CD4-positive, alpha-beta memory T cell (primary cell): ENCODE data around the gene NR5A2. TPM values are rescaled to one million over a fixed set of nuclear protein-coding genes. Genes with fewer than 3 reads are reported as not detected.

Experiments
- CTCF ChIA-PET: fragments of 350-600 bp; sonication (Branson Sonifier 250); formaldehyde crosslinking; loops from one replicate; lab custom pipeline; 2021; ENCODE audit warnings: inconsistent platforms; ENCODE audit not compliant: partially characterized antibody; lab: Charles Lee
- POLR2A ChIA-PET: fragments of 350-600 bp; sonication (Branson Sonifier 250); formaldehyde crosslinking; loops from one replicate; lab custom pipeline; 2021; ENCODE audit not compliant: partially characterized antibody; lab: Charles Lee
- DNase-seq, 5 donors: peaks; one replicate each; pipeline versions ENCODE4 v3.0.0 to v3.0.0-alpha.2; 2020 to 2022; ENCODE audit warnings: mixed read lengths in 1 of 5
- H3K27ac ChIP-seq: one replicate; pipeline ENCODE4 v1.7.0; 2013; ENCODE audit warnings: low read depth, low read length
- H3K27me3 ChIP-seq: 2 replicates; pipeline ENCODE4 v1.7.0; 2013; ENCODE audit warnings: mild to moderate bottlenecking, low read length, moderate library complexity; ENCODE audit not compliant: insufficient read depth
- H3K36me3 ChIP-seq: 2 replicates; pipeline ENCODE4 v1.7.0; 2013; ENCODE audit warnings: mild to moderate bottlenecking, low read length, moderate library complexity; ENCODE audit not compliant: insufficient read depth
- H3K4me1 ChIP-seq: 2 replicates; pipeline ENCODE4 v1.7.0; 2013; ENCODE audit warnings: mild to moderate bottlenecking, low read length, moderate library complexity; ENCODE audit not compliant: insufficient read depth
- H3K4me3 ChIP-seq, 2 donors: one replicate each; pipeline ENCODE4 v1.7.0; 2013; ENCODE audit warnings: low read length in 2 of 2, mild to moderate bottlenecking in 1 of 2
- H3K9me3 ChIP-seq, 2 donors: one replicate each; pipeline ENCODE4 v1.7.0; 2013; ENCODE audit warnings: low read length in 2 of 2, control low read depth in 1 of 2; ENCODE audit not compliant: control insufficient read depth in 1 of 2
- H3K27ac Mint-ChIP-seq, 7 donors: one replicate each; pipeline ENCODE4 v1.8.0; 2020 to 2021; ENCODE audit warnings: mixed read lengths in 7 of 7, mild to moderate bottlenecking in 6 of 7, inconsistent platforms in 3 of 7, moderate library complexity in 3 of 7
- H3K27me3 Mint-ChIP-seq, 2 donors: one replicate each; pipeline ENCODE4 v1.8.0; 2020 to 2021; ENCODE audit warnings: mixed read lengths in 2 of 2
- H3K36me3 Mint-ChIP-seq, 2 donors: one replicate each; pipeline ENCODE4 v1.8.0; 2020 to 2021; ENCODE audit warnings: mixed read lengths in 2 of 2, inconsistent platforms in 1 of 2, mild to moderate bottlenecking in 1 of 2
- H3K4me1 Mint-ChIP-seq, 4 donors: one replicate each; pipeline ENCODE4 v1.8.0; 2020 to 2021; ENCODE audit warnings: mixed read lengths in 4 of 4, mild to moderate bottlenecking in 1 of 4
- H3K4me3 Mint-ChIP-seq, 8 donors: one replicate each; pipeline ENCODE4 v1.8.0; 2020 to 2021; ENCODE audit warnings: mixed read lengths in 8 of 8, mild to moderate bottlenecking in 7 of 8, moderate library complexity in 6 of 8, inconsistent platforms in 3 of 8
- H3K9me3 Mint-ChIP-seq, 8 donors: one replicate each; pipeline ENCODE4 v1.8.0; 2020 to 2021; ENCODE audit warnings: mixed read lengths in 8 of 8, mild to moderate bottlenecking in 5 of 8, inconsistent platforms in 3 of 8, moderate library complexity in 1 of 8
- intact Hi-C: fragments of 100-400 bp; cut with micrococcal nuclease; formaldehyde crosslinking; loops from one replicate; pipeline ENCODE4 v1.15.1; 2023
- polyA plus RNA-seq, 2 donors: library from polyadenylated mRNA; unstranded; fragments of 300-500 nt; fragmentation: Illumina TruSeq; gene quantifications; one replicate each; pipeline ENCODE4 v1.2.3, GENCODE V29; 2021
- total RNA-seq, 2 experiments: library from RNA; stranded (reverse); gene quantifications; one replicate each; pipeline ENCODE4 v1.2.3, GENCODE V29; 2021

NR5A2 gene
- total and polyA plus RNA-seq, 4 experiments from 2014 or later: not detected

DNA sequence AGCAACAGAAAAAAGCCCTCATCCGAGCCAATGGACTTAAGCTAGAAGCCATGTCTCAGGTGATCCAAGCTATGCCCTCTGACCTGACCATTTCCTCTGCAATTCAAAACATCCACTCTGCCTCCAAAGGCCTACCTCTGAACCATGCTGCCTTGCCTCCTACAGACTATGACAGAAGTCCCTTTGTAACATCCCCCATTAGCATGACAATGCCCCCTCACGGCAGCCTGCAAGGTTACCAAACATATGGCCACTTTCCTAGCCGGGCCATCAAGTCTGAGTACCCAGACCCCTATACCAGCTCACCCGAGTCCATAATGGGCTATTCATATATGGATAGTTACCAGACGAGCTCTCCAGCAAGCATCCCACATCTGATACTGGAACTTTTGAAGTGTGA, 20.7 kb downstream of the NR5A2 start:
- Histone ChIP-seq H3K27ac (no peak overlapping the region), H3K27me3 (peaks cover 17% of the 10 kb centered on the region), H3K4me3 (no peak overlapping the region), H3K9me3 (no peaks in the 10 kb centered on the region), H3K36me3 (no peaks in the 10 kb centered on the region), H3K4me1 (peaks cover 4% of the 10 kb centered on the region)
- H3K4me1 Mint-ChIP-seq: peaks cover 0 to 6% (median 1%) of the 10 kb centered on the region in 4 donors
- H3K27me3 Mint-ChIP-seq: peaks cover 25 to 28% of the 10 kb centered on the region in 2 donors
- CTCF ChIA-PET: no interaction called here
- no peaks in the 10 kb centered on the region for H3K36me3 Mint-ChIP-seq
- no peak overlapping the region for H3K27ac Mint-ChIP-seq
- POLR2A ChIA-PET: no interaction called here
- peaks cover 0 to 3% (median 0%) of the 10 kb centered on the region in 8 donors for H3K9me3 Mint-ChIP-seq
- intact Hi-C loops: no loop called here
- DNase-seq: no peak
- no peak overlapping the region for H3K4me3 Mint-ChIP-seq

DNA sequence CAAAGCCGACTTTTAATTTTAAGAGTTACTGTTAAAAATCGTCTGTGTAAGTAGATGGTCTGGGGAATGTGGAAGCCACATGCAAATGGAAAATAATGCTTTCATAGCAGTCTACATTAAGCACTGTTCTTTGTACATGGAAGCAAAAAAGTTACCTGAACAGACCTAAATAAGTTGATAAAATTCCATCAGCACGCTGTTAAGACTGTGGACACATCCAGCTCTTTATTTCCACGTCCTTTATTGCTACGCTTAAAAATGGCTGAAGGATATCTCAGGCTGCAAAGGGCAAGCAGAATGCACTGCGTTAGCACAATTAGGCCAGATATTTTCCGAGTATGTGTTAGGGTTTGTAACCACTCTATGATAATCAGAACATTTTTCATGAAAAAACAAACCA, 22.3 kb downstream of the NR5A2 start:
- Histone ChIP-seq H3K4me1 (no peaks in the 10 kb centered on the region), H3K9me3 (no peaks in the 10 kb centered on the region), H3K27me3 (peaks cover 4% of the 10 kb centered on the region), H3K36me3 (no peaks in the 10 kb centered on the region), H3K4me3 (no peak overlapping the region), H3K27ac (no peak overlapping the region)
- intact Hi-C loops: no loop called here
- H3K36me3 Mint-ChIP-seq: no peaks in the 10 kb centered on the region
- CTCF ChIA-PET: no interaction called here
- POLR2A ChIA-PET: no interaction called here
- no peaks in the 10 kb centered on the region for H3K4me1 Mint-ChIP-seq
- DNase-seq: no peak
- H3K9me3 Mint-ChIP-seq: no peaks in the 10 kb centered on the region
- H3K4me3 Mint-ChIP-seq: no peak overlapping the region
- no peak overlapping the region for H3K27ac Mint-ChIP-seq
- peaks cover 19 to 22% of the 10 kb centered on the region in 2 donors for H3K27me3 Mint-ChIP-seq

DNA sequence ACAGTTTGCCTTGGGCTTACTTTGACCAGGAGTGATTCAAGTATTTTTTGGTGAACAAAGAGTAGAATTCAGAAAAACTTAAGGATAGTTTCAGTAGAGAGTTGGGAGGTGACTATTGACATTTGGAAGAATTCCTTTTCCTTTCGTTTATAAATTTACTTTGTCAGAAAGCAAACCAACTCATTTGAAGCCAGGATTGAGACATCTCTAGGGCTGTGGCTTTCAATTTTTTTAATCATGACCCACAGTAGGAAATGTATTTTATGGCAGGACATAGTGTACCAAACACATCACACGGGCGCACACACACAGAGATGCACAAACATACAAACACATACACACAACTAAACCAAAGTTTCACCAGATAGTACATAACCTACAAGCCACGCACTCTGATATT, 24.1 kb downstream of the NR5A2 start:
- no peak overlapping the region for H3K4me3 ChIP-seq
- Mint-ChIP-seq H3K4me1 (no peaks in the 10 kb centered on the region), H3K9me3 (no peaks in the 10 kb centered on the region), H3K27me3 (peaks cover 11 to 16% of the 10 kb centered on the region in 2 donors), H3K27ac (no peak overlapping the region), H3K4me3 (no peak overlapping the region), H3K36me3 (no peaks in the 10 kb centered on the region)
- intact Hi-C loops: no loop called here
- no peaks in the 10 kb centered on the region for H3K4me1 ChIP-seq
- no peak for DNase-seq
- ChIA-PET POLR2A (no interaction called here), CTCF (no interaction called here)
- H3K36me3 ChIP-seq: no peaks in the 10 kb centered on the region
- no peaks in the 10 kb centered on the region for H3K27me3 ChIP-seq
- no peaks in the 10 kb centered on the region for H3K9me3 ChIP-seq
- no peak overlapping the region for H3K27ac ChIP-seq

GRCh38 chr1:200053091-200053490, 25.6 kb downstream of the NR5A2 start:
- no peak for DNase-seq
- ChIA-PET POLR2A (no interaction called here), CTCF (interaction anchor here (1.2 kb wide), 2 partner anchors 25 to 252 kb away, joined by 3 read pairs; no protein-coding TSS in a partner anchor)
- H3K4me1 Mint-ChIP-seq: no peaks in the 10 kb centered on the region
- H3K9me3 Mint-ChIP-seq: peaks cover 0 to 2% (median 0%) of the 10 kb centered on the region in 8 donors
- no peak overlapping the region for H3K4me3 Mint-ChIP-seq
- Histone ChIP-seq H3K4me3 (no peak overlapping the region), H3K27me3 (no peaks in the 10 kb centered on the region), H3K27ac (no peak overlapping the region), H3K9me3 (no peaks in the 10 kb centered on the region), H3K36me3 (no peaks in the 10 kb centered on the region), H3K4me1 (no peaks in the 10 kb centered on the region)
- intact Hi-C loops: no loop called here
- H3K27me3 Mint-ChIP-seq: peaks cover 7 to 22% of the 10 kb centered on the region in 2 donors
- no peak overlapping the region for H3K27ac Mint-ChIP-seq
- no peaks in the 10 kb centered on the region for H3K36me3 Mint-ChIP-seq

DNA sequence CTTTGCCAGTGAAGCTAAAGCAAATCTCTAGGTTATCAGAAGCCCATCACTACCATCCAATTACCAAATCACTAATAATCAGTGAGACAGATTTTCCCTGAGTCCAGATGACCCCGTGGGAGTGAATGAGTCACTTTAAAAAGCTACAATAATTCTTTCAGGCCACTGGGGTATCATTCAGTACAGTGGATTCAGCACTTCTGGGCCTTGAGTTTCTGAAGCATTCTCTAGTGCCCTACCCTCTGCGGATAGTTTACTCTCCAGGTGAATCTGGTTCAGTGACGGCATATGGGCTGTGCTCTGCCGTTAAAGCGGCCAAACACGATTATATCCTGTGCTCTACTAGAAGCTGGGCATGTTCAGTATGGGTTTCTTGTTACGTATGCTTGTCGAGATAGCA, 26.1 kb downstream of the NR5A2 start:
- Histone ChIP-seq H3K27ac (no peak overlapping the region), H3K9me3 (no peaks in the 10 kb centered on the region), H3K27me3 (no peaks in the 10 kb centered on the region), H3K4me3 (no peak overlapping the region), H3K36me3 (no peaks in the 10 kb centered on the region), H3K4me1 (no peaks in the 10 kb centered on the region)
- Mint-ChIP-seq H3K27me3 (peaks cover 7 to 21% of the 10 kb centered on the region in 2 donors), H3K4me1 (no peaks in the 10 kb centered on the region), H3K27ac (no peak overlapping the region), H3K9me3 (peaks cover 0 to 2% (median 0%) of the 10 kb centered on the region in 8 donors), H3K4me3 (no peak overlapping the region), H3K36me3 (no peaks in the 10 kb centered on the region)
- CTCF ChIA-PET: interaction anchor here (0.8 to 1.2 kb wide), 3 partner anchors 9 to 251 kb away, joined by 3 read pairs; no protein-coding TSS in a partner anchor
- POLR2A ChIA-PET: no interaction called here
- intact Hi-C loops: no loop called here
- DNase-seq: no peak

- no peak overlapping the region for H3K4me3 Mint-ChIP-seq
Measured at GRCh38 chr1:200058341-200058740, 30.8 kb downstream of the NR5A2 start.

DNA sequence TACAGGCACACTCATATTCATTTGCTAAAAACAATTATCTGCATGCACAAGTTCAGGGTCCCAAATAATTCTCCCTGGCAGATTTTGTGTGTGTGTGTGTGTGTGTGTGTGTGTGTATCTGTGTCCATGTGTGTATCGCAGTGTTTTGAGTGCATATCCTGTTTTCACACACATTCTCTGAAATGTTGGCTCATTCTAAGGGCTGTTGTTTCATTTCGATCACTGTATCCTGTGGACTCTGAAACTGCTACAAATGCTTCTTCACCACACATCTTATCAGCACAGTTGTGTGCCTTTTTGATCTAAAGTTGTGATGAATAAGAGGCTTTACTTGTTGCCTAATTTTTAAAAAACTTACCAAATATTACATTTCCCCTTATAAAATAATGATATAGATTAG, 34.6 kb downstream of the NR5A2 start:
- no peaks in the 10 kb centered on the region for H3K36me3 Mint-ChIP-seq
- no peak overlapping the region for H3K27ac Mint-ChIP-seq
- H3K4me1 Mint-ChIP-seq: no peaks in the 10 kb centered on the region
- intact Hi-C loops: no loop called here
- POLR2A ChIA-PET: no interaction called here
- peaks cover 7 to 28% of the 10 kb centered on the region in 2 donors for H3K27me3 Mint-ChIP-seq
- no peaks in the 10 kb centered on the region for H3K9me3 ChIP-seq
- no peaks in the 10 kb centered on the region for H3K27me3 ChIP-seq
- no peaks in the 10 kb centered on the region for H3K36me3 ChIP-seq
- no peaks in the 10 kb centered on the region for H3K4me1 ChIP-seq
- CTCF ChIA-PET: interaction anchor here (1.0 kb wide), 1 partner anchor 8 kb away, joined by 3 read pairs; no protein-coding TSS in a partner anchor
- H3K27ac ChIP-seq: no peak overlapping the region
- no peak for DNase-seq
- H3K4me3 ChIP-seq: no peak overlapping the region
- no peaks in the 10 kb centered on the region for H3K9me3 Mint-ChIP-seq
- no peak overlapping the region for H3K4me3 Mint-ChIP-seq

More at GRCh38 chr1:200058341-200058740, 30.8 kb downstream of the NR5A2 start:
- peaks cover 7 to 27% of the 10 kb centered on the region in 2 donors for H3K27me3 Mint-ChIP-seq
- no peaks in the 10 kb centered on the region for H3K9me3 ChIP-seq
- intact Hi-C loops: no loop called here
- no peak for DNase-seq
- H3K4me3 ChIP-seq: no peak overlapping the region
- H3K9me3 Mint-ChIP-seq: peaks cover 0 to 2% (median 0%) of the 10 kb centered on the region in 8 donors
- H3K4me1 Mint-ChIP-seq: no peaks in the 10 kb centered on the region
- H3K27ac ChIP-seq: no peak overlapping the region
- no peak overlapping the region for H3K27ac Mint-ChIP-seq
- H3K36me3 Mint-ChIP-seq: no peaks in the 10 kb centered on the region
- no peaks in the 10 kb centered on the region for H3K36me3 ChIP-seq
- no peaks in the 10 kb centered on the region for H3K27me3 ChIP-seq
- CTCF ChIA-PET: no interaction called here
- H3K4me1 ChIP-seq: no peaks in the 10 kb centered on the region
- POLR2A ChIA-PET: no interaction called here
